NCI-H1930 (cell line): Measurements from ENCODE around the gene ZNF878.
"Not testable (repeated sequence)": the region's sequence is repeated elsewhere in the genome, so short reads cannot be mapped to it uniquely, and the experiment has no call there.

ENCODE experiments used
- DNase-seq, 2 experiments: peaks; one replicate each; lab custom pipeline; 2025; lab: John Stamatoyannopoulos, UW

ZNF878 gene

GRCh38 chr19:12052497-12053169 lies at the start of gene ZNF878:
Gene ZNF878, minus strand, starts transcription at chr19:12052961. Its CDS starts 160 bp downstream, at chr19:12052801.
- peak; percentile 73 to 83 for DNase-seq

GRCh38 chr19:12098040-12098439 lies 45.3 kb upstream of the ZNF878 start:
- no peak for DNase-seq

- DNase-seq, result no peak
Observed at GRCh38 chr19:12095111-12095790, 42.5 kb upstream of the ZNF878 start.

GRCh38 chr19:12093777-12094176 lies 41.0 kb upstream of the ZNF878 start:
- DNase-seq, result no peak

GRCh38 chr19:12092956-12093355 lies 40.2 kb upstream of the ZNF878 start:
- DNase-seq, result no peak

- DNase-seq, result no peak
Observed at GRCh38 chr19:12092065-12092867, 39.5 kb upstream of the ZNF878 start.

GRCh38 chr19:12090807-12091206 lies 38.0 kb upstream of the ZNF878 start:
- peak in 1 of 2 experiments; percentile 31 for DNase-seq

GRCh38 chr19:12085074-12085818 lies 32.5 kb upstream of the ZNF878 start:
- no peak for DNase-seq

- not testable (repeated sequence) for DNase-seq
Observed at GRCh38 chr19:12083336-12083735, 30.6 kb upstream of the ZNF878 start.

GRCh38 chr19:12077375-12077774 lies 24.6 kb upstream of the ZNF878 start:
- no peak for DNase-seq

- DNase-seq, result not testable (repeated sequence)
Observed at GRCh38 chr19:12076331-12076730, 23.6 kb upstream of the ZNF878 start.

GRCh38 chr19:12075538-12076139 lies 22.9 kb upstream of the ZNF878 start:
- DNase-seq, result no peak

GRCh38 chr19:12064590-12065538 lies 12.1 kb upstream of the ZNF878 start, which contains the start of gene ZNF844:
Gene ZNF844, plus strand, starts transcription at chr19:12064731. Its CDS starts 143 bp downstream, at chr19:12064874.
- peak; percentile 61 to 77 for DNase-seq

- DNase-seq, result no peak
Observed at GRCh38 chr19:12055784-12056183, 3.0 kb upstream of the ZNF878 start.

- no peak for DNase-seq
Observed at GRCh38 chr19:12052091-12052496, 667 bp downstream of the ZNF878 start.

GRCh38 chr19:12047868-12048267 lies 4.9 kb downstream of the ZNF878 start:
- DNase-seq, result no peak

- DNase-seq, result no peak
Observed at GRCh38 chr19:12043752-12044422, 8.9 kb downstream of the ZNF878 start.

GRCh38 chr19:12042893-12043292 lies 9.9 kb downstream of the ZNF878 start:
- DNase-seq, result no peak
